Vagina (tissue), 2 donors: ENCODE results near the gene NAGA.

Experiments used
- POLR2A ChIP-seq, 2 donors: fragments of 450-650 bp; IDR thresholded peaks; one replicate each; pipeline ENCODE4 v1.6.1; 2017; ENCODE audit warnings: antibody characterized with exemption in 2 of 2, mild to moderate bottlenecking in 2 of 2, moderate library complexity in 2 of 2
- POLR2AphosphoS5 ChIP-seq, 2 donors: sonication (generic); formaldehyde crosslinking; IDR thresholded peaks; one replicate each; pipeline ENCODE4 v1.9.0; 2017; ENCODE audit warnings: antibody characterized with exemption in 2 of 2, mild to moderate bottlenecking in 2 of 2, low read depth in 1 of 2; ENCODE audit not compliant: insufficient read depth in 1 of 2
- TF ChIP-seq, protein P1 (sequence below), 3 experiments: fragments of 450-650 bp in 2 of 3; fragments of 200-600 bp in 1 of 3; sonication (generic) in 1 of 3; IDR thresholded peaks; one replicate each; pipeline ENCODE4 v1.5.1; 2017 to 2019; ENCODE audit warnings: antibody characterized with exemption in 3 of 3, mild to moderate bottlenecking in 2 of 3, moderate library complexity in 2 of 3

DNA sequence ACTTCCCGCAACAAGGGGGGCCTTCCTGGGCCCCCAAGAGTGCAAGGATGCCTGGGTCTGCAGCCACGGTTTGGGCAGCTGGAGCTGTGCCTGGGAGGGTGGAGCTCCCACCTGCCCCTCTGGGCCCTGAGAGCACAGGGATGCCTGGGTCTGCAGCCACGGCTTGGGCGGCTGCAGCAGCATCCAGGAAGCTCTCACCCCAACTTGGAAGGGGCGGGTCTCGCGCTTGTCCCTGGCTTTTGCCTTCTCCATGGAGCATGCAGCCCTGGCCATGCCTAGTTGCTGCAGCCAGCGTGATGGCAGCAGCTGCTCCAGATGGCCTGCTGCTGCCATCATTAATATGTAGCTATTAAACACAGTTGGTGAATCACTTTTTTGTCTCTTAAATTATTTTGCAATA lies 35.4 kb downstream of the NAGA start:
- TF ChIP-seq, protein P1, sequence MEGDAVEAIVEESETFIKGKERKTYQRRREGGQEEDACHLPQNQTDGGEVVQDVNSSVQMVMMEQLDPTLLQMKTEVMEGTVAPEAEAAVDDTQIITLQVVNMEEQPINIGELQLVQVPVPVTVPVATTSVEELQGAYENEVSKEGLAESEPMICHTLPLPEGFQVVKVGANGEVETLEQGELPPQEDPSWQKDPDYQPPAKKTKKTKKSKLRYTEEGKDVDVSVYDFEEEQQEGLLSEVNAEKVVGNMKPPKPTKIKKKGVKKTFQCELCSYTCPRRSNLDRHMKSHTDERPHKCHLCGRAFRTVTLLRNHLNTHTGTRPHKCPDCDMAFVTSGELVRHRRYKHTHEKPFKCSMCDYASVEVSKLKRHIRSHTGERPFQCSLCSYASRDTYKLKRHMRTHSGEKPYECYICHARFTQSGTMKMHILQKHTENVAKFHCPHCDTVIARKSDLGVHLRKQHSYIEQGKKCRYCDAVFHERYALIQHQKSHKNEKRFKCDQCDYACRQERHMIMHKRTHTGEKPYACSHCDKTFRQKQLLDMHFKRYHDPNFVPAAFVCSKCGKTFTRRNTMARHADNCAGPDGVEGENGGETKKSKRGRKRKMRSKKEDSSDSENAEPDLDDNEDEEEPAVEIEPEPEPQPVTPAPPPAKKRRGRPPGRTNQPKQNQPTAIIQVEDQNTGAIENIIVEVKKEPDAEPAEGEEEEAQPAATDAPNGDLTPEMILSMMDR (IDR thresholded peaks at IDR 0.05), result no peak
- TF ChIP-seq POLR2A (IDR thresholded peaks at IDR 0.05) (no peak), POLR2AphosphoS5 (IDR thresholded peaks at IDR 0.05; ENCODE audit: insufficient read depth in 1 of 2, low read depth in 1 of 2) (no peak)
